Measurements from ENCODE around the gene ZNF628.

DNA sequence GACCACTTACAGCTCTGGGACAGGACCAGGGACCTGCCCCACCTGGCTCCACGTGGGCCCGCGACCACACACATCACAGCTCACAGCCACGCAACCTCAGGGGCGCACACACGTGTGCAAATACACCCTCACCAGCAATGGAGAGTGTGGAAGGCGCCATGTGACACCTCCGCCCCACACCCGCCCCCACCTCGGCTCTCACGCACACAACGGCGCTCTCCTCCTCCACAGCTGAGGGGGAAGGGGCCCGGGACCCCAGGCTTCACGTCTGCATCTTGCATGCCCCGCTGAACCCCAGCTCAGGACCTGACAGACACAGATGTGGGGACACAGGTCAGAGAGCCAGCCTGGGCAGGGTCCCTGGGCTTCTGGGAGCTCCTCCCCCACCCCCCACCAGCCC is 26.9 kb upstream of the ZNF628 start:
- TF ChIP-seq, protein P1, sequence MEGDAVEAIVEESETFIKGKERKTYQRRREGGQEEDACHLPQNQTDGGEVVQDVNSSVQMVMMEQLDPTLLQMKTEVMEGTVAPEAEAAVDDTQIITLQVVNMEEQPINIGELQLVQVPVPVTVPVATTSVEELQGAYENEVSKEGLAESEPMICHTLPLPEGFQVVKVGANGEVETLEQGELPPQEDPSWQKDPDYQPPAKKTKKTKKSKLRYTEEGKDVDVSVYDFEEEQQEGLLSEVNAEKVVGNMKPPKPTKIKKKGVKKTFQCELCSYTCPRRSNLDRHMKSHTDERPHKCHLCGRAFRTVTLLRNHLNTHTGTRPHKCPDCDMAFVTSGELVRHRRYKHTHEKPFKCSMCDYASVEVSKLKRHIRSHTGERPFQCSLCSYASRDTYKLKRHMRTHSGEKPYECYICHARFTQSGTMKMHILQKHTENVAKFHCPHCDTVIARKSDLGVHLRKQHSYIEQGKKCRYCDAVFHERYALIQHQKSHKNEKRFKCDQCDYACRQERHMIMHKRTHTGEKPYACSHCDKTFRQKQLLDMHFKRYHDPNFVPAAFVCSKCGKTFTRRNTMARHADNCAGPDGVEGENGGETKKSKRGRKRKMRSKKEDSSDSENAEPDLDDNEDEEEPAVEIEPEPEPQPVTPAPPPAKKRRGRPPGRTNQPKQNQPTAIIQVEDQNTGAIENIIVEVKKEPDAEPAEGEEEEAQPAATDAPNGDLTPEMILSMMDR (conservative IDR thresholded peaks at IDR 0.05; ENCODE audit: low read depth, low read length) = no peak
- no peak for TF ChIP-seq EZH2 (IDR thresholded peaks at IDR 0.05; ENCODE audit: borderline replicate concordance, low read depth, low read length, poor library complexity, severe bottlenecking)

Data from A673 (cell line).